HEK293T (cell line): ENCODE measurements around the gene SUN1.

Experiments
- ELF4 ChIP-seq: fragments of 450-650 bp; IDR thresholded peaks from 2 replicates; pipeline ENCODE4 v1.6.1; 2017; ENCODE audit warnings: antibody characterized with exemption
- FOXA1 ChIP-seq: fragments of 450-650 bp; IDR thresholded peaks from 2 replicates; pipeline ENCODE4 v1.6.1; 2016; ENCODE audit warnings: mild to moderate bottlenecking
- FOXK2 ChIP-seq: fragments of 450-650 bp; IDR thresholded peaks from 2 replicates; pipeline ENCODE4 v1.6.1; 2016; ENCODE audit warnings: mild to moderate bottlenecking
- LEF1 ChIP-seq: fragments of 450-650 bp; IDR thresholded peaks from 2 replicates; pipeline ENCODE4 v1.6.1; 2017; ENCODE audit warnings: mild to moderate bottlenecking, borderline replicate concordance

DNA sequence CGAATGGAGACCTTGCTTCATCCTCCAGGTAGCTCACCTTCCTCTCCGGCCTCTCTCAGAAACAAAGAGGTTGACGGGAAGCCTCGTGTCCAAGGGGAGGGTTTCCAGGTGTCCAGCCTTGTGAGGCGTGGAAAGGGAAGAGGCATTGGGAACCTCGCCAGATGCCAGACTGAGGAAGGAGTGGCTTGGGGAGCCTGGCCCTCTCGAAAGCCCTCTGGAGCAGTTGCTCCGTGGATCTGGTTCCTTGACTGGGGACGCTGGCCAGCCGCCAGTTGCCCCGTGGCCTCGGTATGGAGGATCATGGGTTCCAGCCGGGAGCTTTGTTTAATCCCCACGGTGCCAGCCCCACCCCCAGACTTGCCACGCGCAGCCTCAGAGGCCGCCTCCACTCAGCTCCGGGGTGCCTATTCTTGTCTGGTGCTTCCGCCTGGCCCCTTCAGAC is 30.3 kb upstream of the SUN1 start:
- TF ChIP-seq ELF4 (no peak), FOXA1 (no peak), FOXK2 (no peak), LEF1 (no peak)
